Measurements from ENCODE around the gene GSPT2. TPM values are rescaled to one million over a fixed set of nuclear protein-coding genes. Genes with fewer than 3 reads are reported as not detected.

The GSPT2 gene
- polyA plus RNA-seq, 10 donors, result 8.3 to 13.4 (median 9.5) TPM

Other genes starting within 250 kb of the GSPT2 start
- 10 to 100 TPM in 1 of 10 donors, 1 to 10 TPM in 9; 3.3 to 11.1 (median 6.5) TPM for gene NUDT11, start 246.8 kb upstream of the GSPT2 start, polyA plus RNA-seq (ENCODE audit: insufficient read length in 10 of 10)
- under 1 TPM in 9 of 10 donors, not detected in 1; 0.10 to 0.61 (median 0.19) TPM for gene CENPVL3, start 124.5 kb upstream of the GSPT2 start, polyA plus RNA-seq (ENCODE audit: insufficient read length in 10 of 10)
- not detected for gene CENPVL2, start 60.6 kb upstream of the GSPT2 start, polyA plus RNA-seq (ENCODE audit: insufficient read length in 10 of 10)
- gene CENPVL1, start 32.9 kb upstream of the GSPT2 start, polyA plus RNA-seq (ENCODE audit: insufficient read length in 10 of 10), result not detected
- 100 to 1,000 TPM; 226 to 344 (median 292) TPM for gene MAGED1, start 150.2 kb downstream of the GSPT2 start, polyA plus RNA-seq (ENCODE audit: insufficient read length in 10 of 10)

All from muscle of back (tissue), 10 donors.